DMS114 treated with DMSO at 0.1 percent for 48 hours (cell line): ENCODE results near the gene TMEM54.
A peak's percentile ranks its signal among the peaks of the same experiment; 100 is the strongest.

Experiments used
- DNase-seq: peaks from one replicate; lab custom pipeline; 2025; ENCODE audit not compliant: unreplicated experiment; lab: John Stamatoyannopoulos, UW

The TMEM54 gene

DNA sequence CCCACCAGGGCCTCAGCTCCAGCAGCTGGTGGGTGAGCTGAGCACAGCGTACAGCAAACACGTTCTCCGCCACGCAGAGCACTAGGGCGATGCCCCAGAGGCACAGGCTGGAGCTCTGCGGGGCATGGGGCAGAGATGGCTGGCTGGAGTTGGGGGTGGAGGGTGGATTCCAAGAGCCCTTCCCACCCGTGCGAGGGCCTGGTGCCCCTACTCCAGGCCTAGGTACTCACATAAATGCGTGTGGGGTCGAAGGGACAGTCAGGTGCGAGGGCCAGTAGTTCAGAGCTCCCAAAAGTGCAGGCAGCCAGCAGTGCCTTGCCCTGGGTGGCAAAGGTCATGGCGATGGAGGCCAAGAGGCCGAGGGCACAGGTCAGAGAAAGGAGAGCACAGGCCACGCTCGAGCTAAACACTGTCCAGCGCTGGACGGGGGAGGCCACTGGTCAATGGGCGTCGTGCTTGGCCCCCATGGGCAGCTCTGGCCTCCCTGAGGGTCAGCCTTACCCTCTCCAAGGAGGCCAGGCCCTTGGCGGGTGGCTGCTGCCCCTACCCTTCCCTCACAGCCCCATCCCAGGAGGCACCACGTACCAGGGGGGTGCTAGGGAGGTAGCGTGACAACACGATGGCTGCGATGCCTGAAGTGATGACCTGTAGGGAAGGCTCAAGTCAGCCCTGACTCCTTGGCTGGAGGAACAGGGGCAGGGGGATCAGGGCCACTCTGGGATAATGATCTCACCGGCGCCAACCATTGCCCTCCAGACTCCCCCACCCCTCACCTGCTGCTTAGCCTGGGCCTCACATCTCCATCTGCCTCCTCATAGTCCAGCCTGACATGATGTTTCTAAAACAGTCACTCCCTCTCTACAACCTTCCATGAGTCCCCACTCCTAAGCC is 5.6 kb downstream of the TMEM54 start:
- no peak for DNase-seq

DNA sequence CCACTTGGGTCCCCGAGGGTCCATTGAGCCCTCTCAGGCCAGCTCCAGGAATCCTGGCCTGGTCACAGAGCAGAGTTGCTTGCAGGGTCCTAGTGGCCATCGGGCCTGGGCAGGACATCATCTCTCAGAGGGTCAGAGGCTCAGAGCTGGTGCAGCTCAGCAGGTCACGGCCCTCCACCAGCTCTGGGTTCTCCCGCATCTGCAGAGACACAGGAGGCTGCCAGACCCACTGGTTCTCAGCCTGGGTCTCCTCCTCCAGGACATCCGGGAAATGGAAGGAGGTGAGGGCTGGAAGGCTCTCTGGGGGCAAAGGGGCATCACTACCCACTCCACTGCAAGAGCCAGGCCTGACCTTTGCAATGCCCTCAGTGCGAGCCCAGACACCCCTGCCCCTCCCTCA is 6.5 kb downstream of the TMEM54 start:
- DNase-seq: no peak

DNA sequence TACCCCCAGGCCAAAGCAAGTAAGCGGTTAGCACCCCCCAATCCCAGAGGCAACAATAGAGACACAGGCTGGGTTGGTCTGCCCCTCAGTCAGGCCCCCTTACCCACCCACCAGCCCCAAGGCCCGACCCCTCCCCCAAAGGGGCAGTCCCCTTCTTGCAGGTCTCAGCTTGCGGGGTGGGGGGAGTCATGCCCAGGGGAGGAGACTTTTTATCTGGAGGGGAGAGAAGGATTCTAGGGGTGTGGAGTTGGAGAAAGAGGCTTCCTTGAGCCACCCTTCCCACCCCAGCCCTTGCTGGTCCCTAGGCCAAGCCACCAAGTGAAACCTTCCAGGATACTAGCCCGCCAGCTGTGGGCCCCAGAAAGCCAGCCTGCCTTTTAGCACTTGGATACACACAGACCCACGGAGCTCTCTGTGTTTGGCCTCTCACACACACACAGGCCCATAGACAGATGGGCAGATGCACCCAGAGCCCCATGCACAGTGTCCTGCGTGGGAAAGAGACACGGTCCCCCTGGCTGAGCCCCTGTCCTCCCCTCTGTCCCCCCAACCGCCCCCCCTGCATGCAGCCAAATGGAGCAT is 7.1 kb downstream of the TMEM54 start:
- DNase-seq: no peak

DNA sequence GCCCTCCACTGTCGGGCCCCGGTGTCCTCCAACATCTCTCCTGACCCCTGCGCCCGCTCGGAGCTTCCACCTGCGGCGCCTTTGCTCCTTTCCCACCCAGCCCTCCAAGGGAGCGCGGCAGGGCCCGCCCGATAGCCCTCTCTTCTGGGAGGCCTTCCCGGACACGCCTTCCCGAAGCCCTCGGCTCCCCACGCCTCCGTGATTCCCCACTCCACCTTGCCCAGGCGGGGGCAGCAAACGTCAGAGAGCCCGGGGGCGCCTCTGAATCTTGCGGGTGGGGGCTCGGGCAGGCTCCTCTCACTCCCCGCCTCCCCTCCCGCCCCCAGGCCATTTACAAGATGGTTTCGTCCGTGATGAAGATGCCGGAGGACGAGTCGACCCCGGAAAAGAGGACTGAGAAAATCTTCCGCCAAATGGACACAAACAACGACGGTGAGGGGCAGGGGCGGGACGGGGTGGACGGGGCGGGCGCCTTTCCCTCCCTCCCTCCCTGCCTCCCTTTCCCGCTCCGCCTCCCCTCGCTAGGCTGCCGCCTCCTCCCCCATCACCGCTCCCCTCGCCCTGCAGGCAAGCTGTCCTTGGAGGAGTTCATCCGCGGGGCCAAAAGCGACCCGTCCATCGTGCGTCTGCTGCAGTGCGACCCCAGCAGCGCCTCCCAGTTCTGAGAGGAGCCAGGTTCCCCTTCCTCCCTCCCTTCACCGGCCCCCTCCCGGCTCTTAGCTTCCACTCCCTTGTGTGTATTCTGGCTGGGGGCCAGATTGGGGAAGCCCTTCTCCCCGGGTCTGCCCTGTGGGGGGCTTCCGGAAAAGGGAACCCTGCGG is 7.8 kb downstream of the TMEM54 start:
- no peak for DNase-seq

DNA sequence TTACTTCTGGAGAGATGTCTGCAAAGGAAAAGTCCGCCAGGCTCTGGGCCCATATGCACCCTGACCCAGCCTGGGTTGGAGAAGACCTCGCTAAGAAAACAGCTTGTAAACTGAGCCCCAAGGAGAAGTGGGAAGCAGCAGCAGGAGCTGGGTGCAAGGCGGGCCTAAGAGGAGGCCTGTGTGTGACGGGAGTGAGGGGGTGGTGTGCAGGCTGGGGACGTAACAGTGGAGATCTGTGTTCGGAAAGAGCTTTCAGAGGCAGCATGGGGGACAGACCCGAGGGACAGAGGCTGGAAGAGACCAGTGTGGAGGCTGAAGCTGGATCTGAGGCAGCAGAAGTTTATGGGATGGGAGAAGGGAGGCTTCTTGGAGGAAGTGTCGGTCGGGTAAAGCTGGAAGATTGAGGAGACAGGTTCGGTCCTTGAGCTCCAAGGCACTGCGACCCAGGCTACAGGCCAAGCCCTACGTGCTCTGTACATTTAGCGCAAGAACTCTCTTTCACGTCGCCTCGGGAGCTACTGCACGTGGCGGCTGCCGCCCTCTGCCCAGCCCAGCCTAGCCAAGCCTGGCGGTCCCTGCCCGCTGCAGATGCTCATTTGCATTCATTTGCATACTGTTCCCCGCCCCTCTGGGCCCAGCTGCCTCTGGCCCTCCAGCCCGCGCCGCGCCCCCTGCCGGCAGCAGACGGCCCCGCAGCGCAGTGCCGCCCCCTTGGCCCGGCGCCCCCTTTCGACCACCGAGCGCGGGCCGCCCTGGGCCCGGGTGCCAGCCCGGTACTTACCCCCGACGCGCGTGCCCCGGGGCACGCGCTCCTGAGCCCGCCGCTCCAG is 8.6 kb downstream of the TMEM54 start:
- peak; percentile 19 for DNase-seq

DNA sequence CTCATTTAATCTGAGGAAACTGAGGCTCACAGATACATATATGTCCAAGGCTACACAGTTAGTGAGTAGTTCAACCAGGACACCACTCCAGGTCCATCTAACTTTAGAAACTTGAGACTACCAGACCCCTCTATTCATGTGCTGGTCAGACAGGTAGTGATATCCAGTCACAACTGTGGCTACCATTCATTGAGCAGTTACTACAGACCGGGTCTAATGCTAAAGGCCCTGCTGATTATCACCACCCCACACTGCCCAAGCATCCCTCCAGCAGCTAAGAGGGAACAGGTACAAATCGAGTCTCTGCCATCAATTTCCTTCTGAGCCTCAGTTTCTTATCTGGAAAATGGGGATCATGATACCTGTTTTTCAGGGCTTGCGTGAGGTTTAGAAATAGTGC is 9.6 kb downstream of the TMEM54 start:
- no peak for DNase-seq

DNA sequence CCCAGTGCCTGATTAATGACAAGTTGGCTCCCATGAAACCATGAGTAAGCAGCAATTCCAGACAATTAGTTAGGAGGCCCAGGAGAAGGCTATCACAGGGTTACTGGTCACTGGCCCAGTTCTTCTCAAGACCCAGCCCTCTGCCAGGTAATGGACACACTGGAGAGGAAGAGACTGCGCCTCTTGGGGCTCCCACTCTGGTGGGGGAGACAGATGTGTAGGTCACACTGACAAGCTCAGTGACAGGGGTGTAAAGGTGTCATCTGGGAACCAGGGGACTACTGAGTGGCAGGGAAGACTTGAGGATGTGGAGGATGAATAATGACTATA is 10.0 kb downstream of the TMEM54 start:
- no peak for DNase-seq

DNA sequence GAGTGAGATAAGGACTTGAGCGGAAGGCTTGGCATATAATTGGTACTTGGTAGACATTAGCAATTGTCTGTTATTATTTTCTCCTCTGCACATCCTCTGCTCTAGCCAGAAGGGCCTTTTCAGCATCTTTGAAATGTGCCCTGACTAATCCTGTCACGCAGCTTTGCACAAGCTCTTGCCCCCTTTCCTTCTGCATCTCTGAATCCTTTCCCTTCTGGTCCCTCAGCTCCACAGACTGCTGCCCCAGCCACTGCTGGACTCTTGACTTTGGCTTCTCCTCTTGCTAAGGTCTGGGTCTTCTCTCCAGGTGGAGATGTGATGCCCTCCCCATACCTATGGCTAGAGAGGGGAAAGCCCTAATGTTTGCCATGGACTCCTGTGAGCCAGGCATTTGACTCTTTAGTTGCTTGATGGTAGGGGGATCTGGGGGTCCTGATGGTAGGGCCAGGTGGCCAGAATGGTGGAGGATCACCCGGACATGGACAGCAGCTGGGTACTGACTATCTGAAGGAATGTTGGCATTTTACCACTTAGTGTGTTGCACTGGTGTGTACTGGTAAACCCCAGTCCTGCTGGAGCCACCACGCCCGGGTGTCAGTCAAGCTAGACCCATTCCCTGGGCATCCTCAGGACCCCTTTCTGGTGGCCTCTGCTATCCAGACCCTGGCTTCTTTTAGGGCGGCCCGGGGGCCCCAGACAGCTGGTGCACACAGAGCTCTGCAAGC is 10.5 kb downstream of the TMEM54 start:
- no peak for DNase-seq

DNA sequence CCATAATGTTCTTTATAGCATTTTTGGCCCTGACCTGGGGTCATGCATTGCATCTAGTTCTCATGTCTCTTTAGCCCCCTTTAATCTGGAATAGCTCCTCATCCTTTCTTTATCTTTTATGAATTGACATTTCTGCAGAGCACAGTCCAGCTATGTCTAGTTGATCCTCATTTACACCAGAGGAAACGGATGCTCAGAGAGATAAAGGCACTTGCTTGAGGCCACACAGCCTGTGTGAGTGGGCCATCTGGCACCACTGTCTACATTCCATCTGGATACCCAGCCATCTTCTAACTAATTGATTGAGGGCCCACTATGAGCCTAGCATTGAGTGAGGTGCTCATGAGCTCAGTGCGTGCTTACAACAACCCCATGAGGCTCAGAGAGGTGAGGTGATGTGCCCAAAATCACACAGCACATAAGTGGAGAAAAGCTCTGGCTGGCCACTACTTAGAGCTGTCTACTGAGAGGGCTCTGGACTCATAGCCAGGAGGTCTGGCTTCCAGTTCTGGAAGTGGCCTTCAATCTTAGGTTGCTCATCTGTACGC is 11.4 kb downstream of the TMEM54 start:
- no peak for DNase-seq

DNA sequence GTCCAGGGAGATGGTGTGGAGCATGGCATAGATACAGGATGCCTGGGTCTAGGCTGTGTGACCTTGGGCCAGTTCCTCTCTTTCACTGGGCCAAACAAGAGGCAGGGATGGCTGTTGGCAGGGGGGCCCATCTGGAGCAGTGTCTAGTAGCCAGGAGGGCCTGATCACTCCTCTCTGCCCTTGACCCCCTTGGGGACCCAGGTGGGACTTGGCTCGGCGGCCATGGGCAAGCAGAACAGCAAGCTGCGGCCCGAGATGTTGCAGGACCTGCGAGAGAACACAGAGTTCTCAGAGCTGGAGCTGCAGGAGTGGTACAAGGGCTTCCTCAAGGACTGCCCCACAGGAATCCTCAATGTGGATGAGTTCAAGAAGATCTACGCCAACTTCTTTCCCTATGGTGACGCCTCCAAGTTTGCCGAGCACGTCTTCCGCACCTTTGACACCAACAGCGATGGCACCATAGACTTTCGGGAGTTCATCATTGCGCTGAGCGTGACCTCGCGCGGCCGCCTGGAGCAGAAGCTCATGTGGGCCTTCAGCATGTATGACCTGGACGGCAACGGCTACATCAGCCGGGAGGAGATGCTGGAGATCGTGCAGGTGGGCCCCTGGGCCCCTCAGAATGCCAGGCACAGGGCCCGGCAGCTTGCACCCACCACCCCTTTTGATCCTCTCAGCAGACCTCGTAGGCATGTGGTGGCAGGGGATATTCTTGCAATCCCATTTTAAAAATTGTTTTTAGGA is 12.3 kb downstream of the TMEM54 start:
- DNase-seq: no peak

DNA sequence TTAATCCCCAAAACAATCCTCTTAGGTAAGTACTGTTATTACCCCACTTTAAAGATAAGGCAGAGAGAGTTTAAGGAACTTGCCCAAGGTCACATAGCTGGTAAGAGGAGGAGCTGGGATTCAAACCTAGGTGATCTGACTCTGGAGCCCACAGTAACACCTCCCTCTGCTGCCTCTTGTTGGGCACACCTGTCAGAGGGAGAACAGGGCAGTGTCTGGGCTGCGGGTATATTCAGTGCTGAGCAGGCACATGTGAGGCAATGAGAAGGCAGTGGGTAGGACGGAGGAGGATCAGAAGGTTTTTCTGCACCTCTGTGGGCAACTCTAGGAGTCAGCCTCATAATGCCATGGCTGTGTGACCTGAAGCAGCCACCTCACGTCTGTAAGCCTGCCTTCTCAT is 13.1 kb downstream of the TMEM54 start:
- no peak for DNase-seq

DNA sequence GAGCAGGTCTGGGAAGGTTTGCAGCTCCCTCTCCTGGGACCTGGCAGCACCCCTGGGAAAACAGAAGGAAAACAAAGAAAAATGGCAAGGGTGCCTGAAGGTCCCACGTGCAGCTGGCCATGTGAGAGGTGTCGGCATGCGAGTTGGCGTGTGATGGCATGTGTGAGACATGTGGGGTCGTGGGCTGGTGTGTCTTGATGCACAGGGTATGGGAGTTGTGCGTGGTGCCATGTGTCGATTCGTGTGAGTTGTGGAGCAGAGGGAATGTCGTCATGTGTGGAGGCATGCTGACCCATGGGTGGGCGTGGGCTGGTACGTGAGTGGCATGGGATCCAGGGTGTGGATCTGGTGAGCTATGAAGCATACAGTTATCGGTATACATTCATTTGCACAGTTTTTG is 13.6 kb downstream of the TMEM54 start:
- DNase-seq: no peak

DNA sequence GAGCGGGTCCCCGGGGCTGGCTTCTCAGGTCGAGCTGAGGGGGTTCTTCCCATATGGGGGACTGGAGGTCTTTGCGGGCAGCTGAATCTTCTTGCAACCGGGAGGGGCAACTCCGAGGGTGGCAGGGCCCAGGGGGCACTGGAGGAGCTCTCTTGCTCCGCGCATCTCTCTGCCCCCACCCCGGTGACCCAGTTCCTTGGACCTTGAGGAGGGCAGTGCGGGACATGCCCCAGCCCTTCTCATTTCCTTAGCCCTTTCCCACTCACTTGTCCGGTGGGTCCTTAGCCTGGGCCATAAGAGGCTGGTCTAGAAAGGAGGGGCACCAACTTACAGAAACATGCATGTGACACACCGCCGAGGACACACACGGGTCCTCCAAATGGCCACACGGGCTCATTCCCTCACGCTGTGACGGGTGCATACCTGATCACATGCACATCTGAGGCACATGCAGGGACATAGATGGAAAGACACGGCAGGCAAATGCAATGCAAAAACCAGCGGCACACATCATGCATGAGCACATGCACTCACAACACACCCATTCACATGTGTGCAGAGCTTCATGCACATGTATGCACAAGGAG is 14.3 kb downstream of the TMEM54 start:
- DNase-seq: no peak

DNA sequence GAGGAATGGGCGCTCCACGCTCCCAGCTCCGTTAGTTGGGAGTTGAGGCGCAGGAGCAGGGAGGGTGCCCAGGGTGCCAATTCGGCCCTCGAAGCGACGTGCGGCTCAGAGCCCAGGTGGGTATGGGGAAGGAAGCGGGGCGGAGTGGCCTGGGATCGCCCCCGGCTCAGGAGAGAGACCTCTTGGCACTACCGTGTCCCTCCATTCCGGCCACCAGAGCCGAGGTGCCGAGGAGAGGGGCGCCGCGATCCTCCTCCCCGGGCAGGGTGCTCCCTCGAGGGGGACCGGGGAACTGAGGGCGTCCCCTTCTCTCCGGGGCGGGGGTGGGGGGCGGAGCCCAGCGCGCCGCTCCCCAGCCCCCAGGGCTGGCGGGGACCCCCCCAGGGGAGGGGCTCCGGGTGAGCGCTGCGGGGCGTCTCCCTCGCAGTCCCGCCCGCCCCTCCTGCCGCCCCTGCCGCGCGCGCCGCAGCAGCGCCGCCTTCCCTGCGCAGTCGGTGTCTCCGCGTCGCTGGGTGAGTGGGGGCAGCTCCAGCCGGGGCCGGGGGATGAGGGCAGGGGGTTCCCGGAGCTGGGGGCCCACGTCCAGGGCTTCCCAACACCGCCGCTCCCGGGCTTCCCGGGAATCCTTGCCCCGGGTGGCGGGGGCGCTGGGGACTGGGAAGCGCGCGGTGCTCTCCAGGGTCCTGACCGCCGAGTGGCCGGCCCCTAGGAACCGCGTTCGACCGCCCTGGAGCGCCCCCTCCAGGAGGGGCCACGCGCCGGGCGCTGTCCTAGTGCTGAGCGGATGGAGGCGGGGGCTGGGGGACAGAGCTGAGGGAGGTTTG is 15.0 kb downstream of the TMEM54 start, which contains the start of gene HPCA:
HPCA (plus strand) TSS at position 488 of the 824 bp plus-strand sequence. CDS start 2,408 bp downstream, outside the sequence.
- no peak for DNase-seq

DNA sequence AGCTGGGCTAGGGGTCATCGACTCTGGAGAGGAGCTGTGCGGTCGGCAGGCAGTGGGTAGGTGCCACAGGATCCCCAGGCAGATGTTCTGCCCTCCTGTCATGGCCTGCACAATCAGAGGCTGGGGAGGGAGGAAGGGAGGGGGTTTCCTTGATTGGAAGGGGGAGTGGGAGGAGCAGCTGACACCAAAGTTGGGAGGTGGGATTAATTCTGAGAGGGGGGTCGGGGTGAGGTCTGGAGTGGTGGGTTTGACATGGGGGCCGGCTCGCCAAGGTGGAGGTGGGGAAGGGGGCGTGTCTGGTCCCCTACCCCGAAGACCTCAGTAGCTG is 15.5 kb downstream of the TMEM54 start:
- no peak for DNase-seq

DNA sequence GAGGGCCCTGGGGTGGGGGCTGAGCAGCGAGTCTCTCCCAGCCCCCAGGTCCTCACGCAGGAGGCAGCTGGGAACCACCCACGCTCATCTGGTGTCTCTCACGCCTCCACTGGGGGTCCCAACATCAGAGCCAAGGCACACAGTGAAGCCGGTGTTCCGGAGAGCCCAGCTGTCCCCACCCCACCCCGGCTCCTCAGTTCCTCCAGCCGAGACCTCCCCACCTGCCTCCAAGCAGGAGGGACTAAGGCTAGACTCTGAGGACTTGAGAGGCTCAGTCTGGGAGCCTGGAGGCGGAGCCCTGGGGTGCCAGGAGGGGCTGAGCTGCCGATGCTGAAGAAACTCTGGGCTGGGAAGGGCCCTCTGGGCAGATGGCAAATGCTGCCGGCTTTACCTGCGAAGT is 16.5 kb downstream of the TMEM54 start:
- DNase-seq: no peak

DNA sequence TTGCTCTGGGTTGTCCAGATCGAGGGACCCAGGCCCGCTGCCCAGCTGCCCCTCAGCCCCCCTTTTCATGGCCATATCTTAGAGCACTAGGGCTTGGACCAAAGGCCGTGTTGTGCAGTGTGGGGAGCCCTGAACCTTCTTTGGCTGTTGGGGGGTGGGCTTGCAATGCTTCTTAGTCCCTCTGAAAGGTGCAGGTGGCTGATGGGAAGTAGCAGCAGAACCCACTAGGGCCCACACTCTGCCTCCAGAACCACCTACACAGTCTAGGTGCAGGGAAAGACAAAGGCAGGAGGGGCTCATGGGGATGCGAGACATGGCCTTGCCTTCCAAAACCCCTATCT is 17.2 kb downstream of the TMEM54 start:
- DNase-seq: no peak

DNA sequence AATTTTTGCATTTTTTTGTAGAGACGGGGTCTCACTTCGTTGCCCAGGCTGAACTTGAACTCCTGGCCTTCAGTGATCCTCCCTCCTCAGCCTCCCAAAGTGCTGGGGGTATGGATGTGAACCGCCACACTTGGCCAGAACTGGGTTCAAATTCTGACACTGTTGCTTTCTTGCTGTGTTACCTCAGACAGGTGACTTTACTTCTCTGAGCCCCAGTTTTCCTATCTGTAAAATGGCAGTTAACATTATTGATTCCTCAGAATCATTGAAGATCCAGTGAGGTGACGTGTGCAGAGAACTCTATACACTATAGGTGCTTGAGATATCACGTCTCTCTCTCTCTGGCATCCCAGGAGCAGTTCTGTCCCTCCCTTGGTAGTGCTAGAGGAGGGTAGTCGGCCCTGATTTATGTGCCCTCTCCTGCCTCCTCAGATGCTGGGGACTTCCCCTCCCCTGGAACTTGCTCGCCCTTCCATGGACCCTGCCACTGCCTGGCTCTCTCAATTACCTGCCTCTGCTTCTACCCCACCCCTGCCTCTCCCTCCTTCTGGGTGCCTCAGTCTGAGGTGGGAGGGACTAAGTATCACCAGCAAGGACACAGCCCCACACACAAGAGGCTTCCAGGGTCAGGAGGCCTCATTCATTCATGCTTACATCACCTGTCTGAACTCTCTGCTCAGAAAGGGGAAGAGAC is 17.7 kb downstream of the TMEM54 start:
- DNase-seq: no peak
